Eye (tissue), 1 donor: ENCODE measurements around the gene SPDYE2.
A peak's percentile ranks its signal among the peaks of the same experiment; 100 is the strongest.
"Not testable (repeated sequence)": the region's sequence is repeated elsewhere in the genome, so short reads cannot be mapped to it uniquely, and the experiment has no call there.

Source experiments
- DNase-seq: peaks from one replicate; pipeline ENCODE4 v3.0.0-alpha.2; 2015

The SPDYE2 gene, protein sequence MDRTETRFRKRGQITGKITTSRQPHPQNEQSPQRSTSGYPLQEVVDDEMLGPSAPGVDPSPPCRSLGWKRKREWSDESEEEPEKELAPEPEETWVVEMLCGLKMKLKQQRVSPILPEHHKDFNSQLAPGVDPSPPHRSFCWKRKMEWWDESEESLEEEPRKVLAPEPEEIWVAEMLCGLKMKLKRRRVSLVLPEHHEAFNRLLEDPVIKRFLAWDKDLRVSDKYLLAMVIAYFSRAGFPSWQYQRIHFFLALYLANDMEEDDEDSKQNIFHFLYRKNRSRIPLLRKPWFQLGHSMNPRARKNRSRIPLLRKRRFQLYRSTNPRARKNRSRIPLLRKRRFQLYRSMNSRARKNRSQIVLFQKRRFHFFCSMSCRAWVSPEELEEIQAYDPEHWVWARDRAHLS

GRCh38 chr7:102550808-102551422 lies at the start of gene SPDYE2:
SPDYE2 (plus strand) TSS chr7:102551226; CDS start chr7:102553256, 2,030 bp downstream.
- DNase-seq = not testable (repeated sequence)

GRCh38 chr7:102503141-102503540 lies 47.9 kb upstream of the SPDYE2 start:
- DNase-seq = not testable (repeated sequence)

GRCh38 chr7:102505298-102506185 lies 45.5 kb upstream of the SPDYE2 start:
- DNase-seq = not testable (repeated sequence)

DNA sequence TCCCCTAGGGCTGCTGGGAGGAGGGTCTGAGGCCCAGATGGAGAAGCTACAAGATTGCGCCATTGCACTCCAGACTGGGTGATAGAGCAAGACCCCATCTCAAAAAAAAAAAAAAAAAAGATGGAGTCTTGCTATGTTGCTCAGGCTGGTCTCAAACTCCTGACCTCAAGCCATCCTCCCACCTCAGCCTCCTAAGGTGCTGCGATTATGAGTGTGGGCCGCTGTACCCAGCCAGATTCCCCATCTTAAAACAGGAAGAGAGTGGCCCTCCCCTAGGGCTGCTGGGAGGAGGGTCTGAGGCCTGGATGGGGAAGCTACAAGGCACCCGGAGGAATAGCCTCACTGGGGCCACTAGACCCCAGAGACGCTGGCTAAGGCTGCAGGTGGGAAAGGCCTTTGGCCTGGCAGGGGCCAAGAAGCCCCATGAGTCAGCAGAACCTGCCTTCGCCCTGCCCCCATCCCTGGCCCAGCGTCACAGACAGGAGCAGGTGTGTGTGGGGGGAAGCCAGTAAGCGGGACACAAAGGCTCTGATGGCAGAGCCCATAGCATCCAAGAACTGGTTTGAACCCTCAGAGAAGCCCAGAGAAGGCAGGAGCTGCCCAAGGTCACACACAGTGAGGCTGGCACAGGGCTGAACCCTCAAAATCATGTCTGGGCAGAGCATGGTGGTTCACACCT lies 43.5 kb upstream of the SPDYE2 start:
- DNase-seq = not testable (repeated sequence)

DNA sequence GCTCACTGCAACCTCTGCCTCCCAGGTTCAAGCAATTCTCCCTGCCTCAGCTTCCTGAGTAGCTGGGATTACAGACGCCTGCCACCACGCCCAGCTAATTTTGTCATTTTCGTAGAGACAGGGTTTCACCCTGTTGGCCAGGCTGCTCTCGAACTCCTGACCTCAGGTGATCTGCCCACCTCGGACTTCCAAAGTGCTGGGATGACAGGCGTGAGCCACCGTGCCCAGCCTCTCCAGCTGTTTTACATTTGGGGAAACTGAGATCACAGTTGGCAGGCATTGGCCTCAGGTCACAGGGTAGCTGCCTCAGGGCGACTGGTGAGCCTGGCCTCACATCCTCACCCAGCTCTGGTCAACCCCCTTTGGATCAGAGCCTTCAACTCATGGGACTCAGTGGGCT lies 40.5 kb upstream of the SPDYE2 start:
- DNase-seq = not testable (repeated sequence)

DNA sequence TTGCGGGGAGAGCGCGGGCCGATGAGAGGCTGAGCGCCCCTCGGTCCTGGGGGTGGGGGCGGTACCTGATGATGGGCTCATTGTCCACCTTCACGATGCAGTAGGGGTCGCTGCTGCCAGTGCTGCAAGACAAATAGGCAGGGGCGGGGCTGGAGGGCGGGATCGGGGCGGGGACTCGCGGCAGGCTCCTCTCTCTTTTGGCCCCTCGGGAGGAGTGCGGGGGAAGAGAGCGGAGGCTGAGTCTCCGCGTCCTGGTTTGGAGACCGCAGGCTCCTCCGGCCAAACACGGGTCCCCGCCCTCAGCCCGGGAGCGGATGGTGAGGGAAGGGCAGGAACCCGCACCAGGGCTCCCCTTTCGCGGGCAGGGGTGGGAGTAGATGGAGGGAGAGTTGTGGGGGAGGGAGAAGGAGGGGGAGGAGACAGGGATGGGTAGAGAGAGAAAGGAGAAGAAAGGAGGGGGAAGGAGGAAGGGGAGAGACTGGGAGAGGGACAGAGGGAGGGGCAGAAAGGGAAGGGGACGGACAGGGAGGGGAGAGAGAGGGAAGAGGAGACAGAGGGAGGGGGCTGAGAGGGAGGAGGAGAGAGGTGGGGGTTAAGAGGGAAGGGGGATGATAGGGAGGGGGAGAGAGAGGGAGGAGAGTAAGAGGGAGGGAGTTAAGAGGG lies 39.0 kb upstream of the SPDYE2 start:
- DNase-seq = not testable (repeated sequence)

DNA sequence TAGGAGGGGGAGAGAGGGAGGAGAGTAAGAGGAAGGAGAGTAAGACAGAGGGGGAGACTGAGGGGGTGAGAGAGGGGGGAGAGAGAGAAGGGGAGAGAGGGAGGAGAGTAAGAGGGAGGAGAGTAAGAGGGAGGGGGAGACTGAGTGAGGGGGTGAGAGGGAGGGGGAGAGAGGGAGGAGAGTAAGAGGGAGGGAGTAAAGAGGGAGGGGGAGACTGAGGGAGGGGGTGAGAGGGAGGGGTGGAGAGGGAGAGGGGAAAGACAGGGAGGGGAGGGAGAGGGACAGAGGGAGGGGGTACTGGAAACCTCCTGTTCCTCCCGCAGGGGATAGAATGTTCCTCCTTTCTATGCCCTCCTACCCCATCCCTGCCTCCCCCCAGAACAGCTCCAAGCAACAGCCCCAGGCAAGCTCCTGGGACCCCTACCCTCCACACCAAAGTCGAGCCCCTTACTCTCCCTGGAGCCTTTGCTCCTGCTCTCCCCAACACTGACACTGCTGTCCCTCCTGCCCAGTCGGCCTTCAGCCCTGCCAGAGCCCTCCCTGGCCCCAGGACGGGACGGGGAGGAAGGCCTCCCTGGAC lies 38.3 kb upstream of the SPDYE2 start:
- peak; percentile 99 for DNase-seq

DNA sequence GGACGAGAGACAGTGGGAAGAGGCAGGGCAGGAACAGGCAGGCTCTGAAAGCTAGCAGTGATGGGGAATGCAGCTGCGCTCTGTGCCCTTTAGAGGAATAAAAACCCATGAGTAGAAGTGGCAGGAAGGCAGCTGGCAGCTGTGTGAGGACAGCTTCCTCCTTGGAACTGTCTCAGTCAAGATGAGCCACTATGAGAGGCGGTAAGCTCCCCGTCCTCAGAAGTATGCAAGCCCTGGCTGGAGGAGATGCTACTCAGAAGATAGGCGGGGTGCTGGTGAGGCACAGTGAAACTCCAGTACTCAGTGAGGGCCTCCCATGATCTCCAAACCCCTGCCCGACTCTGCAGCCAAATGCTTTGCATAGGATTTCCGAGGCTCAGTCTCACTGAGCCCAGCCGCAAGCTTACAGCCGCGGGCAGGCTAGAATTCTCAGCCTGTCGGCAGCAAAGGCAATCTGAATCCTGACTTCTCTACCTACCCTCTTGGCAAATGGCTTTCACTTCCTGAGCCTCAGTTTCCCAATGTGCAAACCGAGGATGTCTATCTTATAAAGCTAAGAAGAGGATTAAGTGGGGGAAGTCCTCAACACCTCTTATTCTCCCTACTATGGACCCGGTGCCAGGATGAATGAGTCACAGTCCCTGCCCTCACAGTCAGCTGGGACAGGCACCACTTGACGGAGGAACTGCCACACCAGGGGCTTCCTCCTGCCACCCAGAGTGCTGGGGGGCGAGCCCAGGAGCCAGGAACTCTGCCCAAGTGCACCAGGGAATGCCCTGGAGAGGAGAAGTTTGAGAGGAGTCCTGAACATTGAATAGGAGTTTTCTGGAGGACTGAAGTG lies 35.9 kb upstream of the SPDYE2 start:
- DNase-seq = not testable (repeated sequence)

- DNase-seq = not testable (repeated sequence)
Observed at GRCh38 chr7:102515889-102516288, 35.1 kb upstream of the SPDYE2 start.

DNA sequence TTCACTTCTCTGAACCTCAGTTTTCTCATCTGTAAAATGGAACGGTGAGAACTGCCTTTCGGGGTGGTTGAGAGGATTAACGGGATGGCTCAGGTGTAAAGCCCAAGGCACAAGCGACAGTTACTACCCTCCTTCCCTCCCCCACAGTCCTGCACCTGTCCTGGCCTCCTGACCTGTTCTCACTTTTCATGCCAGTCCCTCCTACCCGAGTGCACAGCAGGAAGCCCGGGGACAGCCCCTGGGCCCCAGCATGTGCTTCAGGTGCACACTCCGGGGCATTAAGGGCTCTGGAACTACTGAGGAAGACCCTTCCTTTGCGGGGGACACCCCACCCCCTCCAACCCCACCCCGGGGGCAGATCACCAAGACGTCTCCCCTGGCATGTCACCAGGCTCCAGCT lies 34.1 kb upstream of the SPDYE2 start:
- DNase-seq = not testable (repeated sequence)

DNA sequence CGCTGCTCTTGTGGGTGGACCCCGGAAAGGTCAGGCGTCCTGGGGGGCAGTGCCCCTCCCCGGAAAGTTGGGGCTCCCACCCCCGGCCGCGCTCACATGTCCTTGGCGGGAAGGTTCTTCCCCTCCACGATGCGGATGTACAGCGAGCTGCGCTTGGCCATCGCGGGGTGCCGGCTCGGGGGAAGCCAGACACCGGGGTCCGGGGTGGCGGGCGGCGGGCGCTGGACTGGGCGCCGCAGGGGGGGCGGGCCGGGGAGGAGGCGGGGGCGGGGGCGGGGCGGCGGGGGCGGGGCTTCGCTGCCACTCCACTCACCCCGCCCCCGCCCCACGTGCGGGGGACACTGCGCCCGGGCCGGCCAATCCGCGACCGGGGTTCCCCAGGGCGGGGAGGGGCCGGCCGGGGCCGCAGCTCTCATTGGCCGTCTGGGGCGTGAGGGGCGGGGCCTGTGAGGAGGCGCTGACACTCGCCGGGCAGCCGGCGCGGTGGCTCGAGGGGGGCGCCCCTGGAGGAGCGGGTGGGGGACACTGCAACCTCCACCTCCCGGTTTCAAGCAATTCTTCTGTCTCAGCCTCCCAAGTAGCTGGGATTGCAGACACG lies 33.4 kb upstream of the SPDYE2 start, which contains the start of gene RASA4B:
Gene RASA4B (minus strand): TSS at position 228 of the 598 bp plus-strand sequence. CDS start 67 bp downstream, at position 161.
- DNase-seq = peak; percentile 45

GRCh38 chr7:102520797-102521196 lies 30.2 kb upstream of the SPDYE2 start:
- DNase-seq = not testable (repeated sequence)

DNA sequence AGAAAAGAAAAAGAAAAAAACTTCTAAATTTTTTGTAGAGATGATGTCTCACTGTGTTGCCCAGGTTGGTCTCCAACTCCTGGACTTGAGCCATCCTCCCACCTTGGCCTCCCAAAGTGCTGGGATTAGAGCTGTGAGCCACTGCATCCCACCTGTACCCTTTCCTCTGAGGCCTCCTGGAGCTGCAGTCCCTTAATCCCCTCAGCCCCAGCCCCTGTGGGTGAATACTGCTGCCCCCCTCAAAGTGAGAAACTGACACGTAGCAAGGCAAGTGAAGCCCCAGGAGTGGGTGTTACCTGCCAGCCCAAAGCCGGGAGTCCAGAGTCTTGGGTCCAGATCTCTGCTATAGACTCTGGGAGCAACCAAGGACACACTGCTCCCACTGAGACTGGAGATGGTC lies 26.2 kb upstream of the SPDYE2 start:
- not testable (repeated sequence) for DNase-seq

DNA sequence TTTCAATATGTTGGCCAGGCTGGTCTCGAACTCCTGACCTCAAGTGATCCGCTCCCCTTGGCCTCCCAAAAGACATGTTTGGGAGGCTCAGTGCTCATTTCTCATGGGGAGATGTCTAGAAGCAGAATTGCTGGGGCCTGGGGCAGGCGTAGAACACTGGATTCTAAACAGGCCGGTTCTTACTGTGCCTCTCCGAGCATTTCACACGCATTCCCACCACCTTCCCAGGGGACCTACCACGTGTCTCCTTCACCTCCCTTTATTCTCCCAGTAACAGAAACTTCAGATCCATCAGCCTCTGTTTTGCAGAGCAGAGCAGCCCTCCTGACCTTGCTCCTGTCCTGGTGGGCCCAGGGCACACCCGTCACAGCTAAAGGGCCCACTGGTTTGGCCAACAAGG lies 23.8 kb upstream of the SPDYE2 start:
- not testable (repeated sequence) for DNase-seq

DNA sequence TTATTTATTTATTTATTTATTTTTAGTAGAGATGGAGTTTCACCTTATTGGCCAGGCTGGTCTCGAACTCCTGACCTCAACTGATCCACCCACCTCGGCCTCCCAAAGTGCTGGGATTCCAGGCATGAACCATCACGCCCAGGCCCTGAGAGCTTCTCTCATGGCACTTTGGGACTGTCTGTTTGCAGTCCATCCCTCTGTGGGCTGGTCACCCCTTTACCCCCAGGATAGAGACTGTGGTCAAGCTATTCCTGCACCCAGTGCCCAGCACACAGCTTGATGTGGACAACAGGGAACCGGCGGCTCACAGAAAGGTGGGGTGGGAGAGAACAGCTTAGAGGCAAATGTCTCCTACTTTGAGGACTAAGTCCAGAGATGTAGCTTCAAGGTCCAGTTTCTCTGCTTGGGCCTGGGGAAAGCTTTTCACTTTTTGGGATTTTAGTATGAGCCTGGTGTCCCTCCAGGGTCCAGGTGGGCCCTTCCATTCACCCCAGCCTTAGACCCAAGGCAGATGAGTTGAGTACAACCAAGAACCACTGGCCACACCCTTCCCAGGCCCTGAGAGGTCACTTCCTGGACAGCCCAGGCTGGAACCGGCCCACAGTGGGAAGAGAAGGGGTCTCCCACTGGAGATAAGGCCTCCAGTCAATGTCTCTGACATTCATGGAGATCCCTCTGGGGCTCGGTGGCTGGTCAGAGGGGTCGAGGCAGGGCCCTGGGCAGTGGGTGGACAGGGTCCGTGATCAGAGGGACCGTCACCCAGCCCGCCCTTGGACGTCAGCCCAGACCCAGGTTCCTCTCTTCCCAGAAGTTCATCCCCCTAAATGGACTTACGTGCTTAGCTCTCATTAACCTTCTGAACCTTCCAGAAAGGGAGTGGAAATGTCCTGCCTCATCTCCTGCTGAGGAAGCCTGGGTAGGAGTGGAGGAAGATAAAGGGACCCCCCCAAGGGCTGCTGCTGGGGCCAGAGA lies 22.9 kb upstream of the SPDYE2 start:
- not testable (repeated sequence) for DNase-seq

- DNase-seq = not testable (repeated sequence)
Observed at GRCh38 chr7:102531583-102531982, 19.4 kb upstream of the SPDYE2 start.

DNA sequence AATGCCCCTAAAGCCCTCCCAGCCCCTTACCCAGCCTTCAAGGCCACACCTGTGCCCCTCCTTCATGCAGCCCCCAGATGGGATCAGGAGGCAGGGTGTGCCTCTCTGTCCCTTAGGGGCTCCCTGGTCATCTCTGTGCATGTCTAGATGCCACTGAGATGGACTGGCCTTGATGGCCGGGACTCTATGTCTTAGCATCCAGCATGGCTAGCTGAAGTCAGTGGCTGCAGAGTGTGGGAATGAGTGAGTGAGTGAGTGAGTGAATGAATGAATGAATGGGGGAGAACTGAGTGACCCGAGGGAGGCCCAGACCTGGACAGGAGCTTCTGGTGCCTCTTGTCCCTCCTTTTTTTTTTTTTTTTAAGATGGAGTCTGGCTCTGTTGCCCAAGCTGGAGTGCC lies 18.9 kb upstream of the SPDYE2 start:
- not testable (repeated sequence) for DNase-seq

DNA sequence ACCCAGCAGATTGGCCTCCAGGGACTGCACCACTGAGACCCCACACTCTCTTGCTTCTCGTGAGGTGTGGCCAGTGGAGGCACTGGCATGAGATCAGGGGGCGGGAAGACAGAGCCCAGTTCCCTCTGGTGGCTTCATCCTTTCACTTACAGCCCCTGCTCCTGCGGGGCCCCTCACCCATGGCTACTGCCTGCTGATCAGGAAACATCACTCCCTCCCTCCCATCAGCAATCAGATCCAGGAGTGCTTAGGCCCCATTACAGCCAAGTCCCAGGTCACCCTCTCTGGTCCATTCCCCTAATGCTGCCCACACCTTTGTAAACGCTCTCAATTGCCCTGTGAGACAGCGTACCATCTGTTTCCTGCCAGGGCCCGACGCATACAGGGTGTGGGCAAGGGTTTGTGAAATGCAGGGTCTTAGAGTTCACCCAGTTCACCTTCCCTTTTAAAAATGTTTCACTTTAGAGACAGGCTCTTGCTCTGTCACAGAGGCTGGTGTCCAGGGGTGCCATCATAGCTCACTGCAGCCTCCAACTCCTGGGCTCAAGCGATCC lies 15.9 kb upstream of the SPDYE2 start:
- DNase-seq = peak; percentile 0
